ENCODE results near the gene VAV2.
A peak's percentile ranks its signal among the peaks of the same experiment; 100 is the strongest.

The VAV2 gene, protein sequence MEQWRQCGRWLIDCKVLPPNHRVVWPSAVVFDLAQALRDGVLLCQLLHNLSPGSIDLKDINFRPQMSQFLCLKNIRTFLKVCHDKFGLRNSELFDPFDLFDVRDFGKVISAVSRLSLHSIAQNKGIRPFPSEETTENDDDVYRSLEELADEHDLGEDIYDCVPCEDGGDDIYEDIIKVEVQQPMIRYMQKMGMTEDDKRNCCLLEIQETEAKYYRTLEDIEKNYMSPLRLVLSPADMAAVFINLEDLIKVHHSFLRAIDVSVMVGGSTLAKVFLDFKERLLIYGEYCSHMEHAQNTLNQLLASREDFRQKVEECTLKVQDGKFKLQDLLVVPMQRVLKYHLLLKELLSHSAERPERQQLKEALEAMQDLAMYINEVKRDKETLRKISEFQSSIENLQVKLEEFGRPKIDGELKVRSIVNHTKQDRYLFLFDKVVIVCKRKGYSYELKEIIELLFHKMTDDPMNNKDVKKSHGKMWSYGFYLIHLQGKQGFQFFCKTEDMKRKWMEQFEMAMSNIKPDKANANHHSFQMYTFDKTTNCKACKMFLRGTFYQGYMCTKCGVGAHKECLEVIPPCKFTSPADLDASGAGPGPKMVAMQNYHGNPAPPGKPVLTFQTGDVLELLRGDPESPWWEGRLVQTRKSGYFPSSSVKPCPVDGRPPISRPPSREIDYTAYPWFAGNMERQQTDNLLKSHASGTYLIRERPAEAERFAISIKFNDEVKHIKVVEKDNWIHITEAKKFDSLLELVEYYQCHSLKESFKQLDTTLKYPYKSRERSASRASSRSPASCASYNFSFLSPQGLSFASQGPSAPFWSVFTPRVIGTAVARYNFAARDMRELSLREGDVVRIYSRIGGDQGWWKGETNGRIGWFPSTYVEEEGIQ

DNA sequence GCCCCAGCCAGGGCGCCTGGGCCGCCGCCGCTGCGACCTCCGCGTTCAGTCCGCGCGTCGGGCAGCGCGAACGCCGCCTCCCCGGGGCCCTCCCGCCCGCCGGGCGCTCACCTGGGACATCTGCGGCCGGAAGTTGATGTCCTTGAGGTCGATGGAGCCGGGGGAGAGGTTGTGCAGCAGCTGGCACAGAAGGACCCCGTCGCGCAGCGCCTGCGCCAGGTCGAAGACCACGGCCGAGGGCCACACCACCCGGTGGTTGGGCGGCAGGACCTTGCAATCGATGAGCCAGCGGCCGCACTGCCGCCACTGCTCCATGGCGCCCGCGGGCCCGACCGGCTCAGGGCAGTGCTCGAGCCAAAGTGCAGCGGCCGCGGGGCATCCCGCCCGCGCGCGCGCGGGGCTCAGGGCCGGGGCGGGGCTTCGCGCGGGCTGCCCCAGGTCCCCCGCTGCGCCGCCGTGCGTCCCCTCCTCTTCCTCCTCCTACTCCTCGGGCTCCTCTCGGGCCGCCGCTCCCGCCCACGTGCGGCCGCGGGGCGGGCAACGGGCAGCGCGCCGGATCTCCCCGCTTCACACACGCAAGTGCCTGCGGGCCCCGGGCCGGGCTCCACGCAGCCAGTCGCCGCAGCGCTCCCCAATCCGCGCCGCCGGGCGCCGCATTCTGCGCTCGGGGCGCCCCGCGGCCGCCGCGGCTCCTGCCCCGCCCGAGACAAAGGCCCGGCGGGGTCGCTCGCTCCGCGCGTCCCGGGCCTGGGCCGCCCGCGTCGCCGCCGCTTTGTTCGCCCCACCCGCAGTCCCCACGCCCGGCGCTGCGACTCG lies at the start of gene VAV2:
TSS of gene VAV2 (minus strand) at position 361 of the 816 bp plus-strand sequence. CDS start at position 315, 46 bp downstream.
- peak; percentile 30 to 57 for DNase-seq

DNA sequence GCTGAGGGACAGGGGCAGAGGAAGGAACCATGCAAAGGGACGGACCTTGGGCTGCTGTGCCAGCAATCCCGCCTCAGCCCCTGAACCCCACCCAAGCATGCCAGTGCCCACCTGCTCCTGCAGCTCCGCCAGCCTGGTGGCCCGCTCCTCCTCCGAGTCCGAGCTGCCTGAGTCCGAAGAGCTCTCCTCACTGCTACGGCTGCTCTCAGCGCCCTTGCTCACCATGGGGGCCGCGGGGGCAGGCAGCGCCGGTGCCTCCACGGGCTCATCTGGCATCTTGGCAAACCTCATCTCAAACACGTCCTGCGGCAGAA lies 49.5 kb upstream of the VAV2 start:
- no peak for DNase-seq

DNA sequence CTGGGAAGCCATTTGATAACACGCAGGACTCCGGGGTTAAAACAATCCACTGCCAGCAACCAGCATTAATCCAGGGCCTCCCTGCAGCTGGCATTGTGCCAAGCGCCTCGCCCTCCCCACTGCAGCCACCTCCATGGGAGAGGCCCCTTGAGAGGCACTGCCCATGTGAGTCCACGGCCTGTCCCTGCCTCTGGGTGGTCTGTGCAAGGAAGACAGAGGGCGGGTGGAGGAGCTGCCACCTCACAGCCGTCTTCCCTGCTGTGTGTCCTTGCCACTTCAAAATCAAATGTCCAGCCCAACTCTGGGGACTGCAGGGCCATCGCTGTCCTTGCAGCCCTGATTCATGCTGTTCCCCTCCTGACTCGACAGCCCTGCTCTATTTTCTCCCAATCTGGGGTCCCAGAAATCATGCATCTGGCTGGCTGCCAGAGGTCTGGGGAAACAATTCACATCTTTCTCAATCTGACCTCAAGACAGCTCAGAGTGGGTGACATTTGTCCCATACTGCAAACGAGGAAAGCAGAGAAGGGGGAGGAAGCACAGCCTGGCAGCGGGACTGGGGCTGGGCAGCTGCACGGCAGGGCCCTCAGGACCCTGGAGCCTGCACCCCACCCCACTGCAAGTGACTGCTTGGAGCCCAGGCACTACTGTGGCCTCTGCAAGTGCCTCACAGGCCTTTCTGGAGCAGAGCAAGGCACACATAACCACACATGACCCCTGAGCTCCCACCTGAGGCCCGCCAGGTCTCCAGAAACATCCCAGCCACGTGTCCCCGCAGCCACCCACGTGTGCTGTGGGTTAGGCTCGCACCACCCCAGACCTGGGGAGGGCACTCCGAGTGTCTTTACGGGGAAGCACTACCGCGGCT lies 48.9 kb upstream of the VAV2 start:
- no peak for DNase-seq

DNA sequence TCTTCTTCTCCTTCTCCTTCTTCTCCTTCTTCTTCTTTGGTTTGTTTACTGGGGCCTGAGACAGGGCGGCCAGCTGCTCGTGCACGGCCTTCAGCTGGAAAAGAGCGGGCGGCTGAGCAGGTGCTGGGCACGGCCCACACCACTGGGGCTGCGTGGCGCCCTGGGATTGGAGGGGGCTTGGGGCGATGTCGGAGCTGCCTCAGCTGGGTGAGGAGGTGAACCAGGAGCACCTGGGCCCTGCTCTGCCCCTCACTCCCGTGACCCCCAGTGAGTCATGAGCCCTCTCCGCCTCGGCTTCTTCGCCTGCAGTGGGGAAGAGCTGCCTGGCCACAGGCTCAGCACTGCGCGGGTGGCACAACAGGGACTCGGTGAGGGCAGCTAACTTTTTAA lies 48.0 kb upstream of the VAV2 start:
- DNase-seq = no peak

DNA sequence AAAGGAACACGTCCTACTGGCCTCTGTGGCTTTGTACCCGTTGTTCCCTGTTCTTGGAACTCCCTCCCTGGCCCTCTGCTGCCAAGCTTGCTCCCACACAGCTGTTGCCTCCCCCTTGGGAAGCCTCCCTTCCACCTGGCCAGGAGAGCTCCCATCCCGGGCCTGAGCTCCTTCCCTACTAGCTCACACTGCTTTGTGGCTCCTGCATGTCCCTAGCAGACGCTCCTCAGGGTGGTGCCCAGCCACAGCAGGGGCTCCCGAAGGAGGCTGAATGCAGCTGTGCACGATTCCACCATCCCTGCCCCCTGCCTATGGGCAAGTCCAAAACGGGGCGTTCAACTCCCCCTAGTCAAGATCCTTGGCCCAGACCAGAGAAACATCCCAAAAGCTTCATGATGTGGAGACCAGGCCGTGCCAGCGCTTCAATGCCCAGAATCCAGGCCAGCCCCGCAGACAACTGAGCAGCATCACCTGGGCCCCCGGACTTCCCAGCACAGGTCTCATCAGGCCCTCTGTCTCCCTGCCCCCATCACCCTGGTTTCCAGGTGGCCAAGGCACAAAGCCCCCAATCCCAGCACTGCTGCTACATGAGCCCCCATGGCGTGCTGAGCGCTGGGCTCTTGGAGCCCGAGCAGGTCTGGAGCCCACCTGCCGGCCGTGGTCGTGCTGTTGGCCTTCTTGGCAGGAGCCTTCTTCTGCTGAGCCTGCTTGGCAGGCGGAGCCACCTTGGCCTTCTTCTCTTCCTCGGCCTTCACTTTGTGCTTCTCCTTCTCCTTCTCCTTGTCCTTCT lies 47.5 kb upstream of the VAV2 start:
- DNase-seq = no peak

DNA sequence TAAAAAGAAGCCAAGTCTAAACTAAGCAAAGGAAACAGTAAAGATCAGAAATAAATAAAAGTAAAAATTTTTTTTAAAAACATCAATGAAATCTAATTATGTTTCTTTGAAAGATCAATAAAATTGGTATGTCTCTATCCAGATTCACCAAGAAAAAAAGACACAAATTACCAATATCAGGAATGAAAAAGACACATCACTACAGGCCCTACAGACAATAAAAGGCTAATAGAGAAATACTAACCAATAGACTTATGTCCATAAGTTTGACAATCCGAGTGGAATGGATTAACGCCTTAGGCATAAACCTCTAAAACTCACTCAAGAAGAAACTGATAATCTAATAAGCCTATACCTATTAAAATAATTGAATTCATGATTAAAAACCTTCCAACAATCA lies 45.5 kb upstream of the VAV2 start:
- DNase-seq = no peak

DNA sequence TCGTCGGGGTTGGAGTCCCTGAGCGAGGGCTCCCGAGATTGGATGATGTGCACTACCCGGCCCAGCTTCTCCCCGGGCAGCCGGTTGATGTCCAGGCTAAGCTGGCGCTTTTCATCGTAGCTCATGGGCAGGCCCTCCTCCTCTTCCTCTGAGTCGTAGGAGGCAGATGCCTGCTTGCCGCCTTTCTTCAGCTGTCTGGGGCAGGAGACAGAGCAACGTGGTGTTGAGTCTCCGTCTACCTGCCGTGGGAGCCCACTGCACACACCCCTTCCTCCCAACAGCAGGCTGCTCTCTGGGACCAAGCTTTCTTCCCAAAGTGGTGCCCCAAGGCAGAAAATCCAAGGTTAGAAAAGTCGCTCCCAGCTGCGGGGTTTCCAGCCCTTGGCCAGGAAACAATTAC lies 44.0 kb upstream of the VAV2 start:
- DNase-seq = no peak

DNA sequence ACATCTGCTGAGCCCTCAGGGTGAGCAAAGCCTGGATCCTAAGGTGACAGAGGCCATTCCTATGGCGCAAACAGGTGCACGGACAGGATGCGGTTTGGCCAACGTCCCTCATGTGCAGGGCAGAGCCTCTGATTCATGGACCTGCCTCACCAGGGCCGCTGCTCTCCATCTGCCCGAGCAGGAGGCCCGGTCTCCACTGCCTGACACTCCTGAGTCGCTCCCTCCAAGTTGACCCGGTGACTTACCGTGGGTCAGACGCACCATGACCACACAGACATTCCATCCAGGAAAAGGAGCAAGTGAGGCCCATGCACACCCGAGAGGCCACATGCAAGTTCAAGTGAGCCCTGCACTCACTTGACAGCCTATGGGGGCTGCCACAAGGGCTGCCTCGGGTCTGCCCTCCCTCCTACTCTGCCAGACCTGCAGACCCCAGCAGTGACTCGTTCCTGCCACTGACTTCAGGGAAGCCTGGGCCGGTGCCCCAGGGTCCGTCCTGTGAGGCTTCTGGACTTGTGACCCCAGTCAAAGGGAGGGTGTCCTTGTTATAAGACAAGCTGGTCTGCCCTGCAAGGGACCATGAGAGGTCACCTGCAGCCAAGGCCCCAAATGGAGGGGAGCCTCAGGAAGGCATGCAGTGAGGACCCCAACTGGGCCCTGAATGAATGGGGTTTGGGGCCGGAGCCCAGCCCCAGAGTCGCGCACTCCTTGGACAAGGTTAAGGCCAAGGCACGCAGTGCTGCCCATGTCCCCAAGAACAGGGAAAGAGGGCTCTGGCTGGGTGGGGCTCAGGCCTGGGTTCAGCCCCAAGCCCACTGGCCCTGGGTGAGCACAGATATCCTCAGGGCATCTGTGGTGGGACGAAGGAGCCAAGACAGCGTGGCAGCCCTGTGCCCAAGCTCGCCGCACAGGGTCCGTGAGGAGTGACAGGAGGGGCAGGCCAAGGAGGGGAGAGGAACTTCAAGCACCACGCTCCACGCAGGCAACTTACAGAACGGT lies 43.2 kb upstream of the VAV2 start:
- no peak for DNase-seq

DNA sequence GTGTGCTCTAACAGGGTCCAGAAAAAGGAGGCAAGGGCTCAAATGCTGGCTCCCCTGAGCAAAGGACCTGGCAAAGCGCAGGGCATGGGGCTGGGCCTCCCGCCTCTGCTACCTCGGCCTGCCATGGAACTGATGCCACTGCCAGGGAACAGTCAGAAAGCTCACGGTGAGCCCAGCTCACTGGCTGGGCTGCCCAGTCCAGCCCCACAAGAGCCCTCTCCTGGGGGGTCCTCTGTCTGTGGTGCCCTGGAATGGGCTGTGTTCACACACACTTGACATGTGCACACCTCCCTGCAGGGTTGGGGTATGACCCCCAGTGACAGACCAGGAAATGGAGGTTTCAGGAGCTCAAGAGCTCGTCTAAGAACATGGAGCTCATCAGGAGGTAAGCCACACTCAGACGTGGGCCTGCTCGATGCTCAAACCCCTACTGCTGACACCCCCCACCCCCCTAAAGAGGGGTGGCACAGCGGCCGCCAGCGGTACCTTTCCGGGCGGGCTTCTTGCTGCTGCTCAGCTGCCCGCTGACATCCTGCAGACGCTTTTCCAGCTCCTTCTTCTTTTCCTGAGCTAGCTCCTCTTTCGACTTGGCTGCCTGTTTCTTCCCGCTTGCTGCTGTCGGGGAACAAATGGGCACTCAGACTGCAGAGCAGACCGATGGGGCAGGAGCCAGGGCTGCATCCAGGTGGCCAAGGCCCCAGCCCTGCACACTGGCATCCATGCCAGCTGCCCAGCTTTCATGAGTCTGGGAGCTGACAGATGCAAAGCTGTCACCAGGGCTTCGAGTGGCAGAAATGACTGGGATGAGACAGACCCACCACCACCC lies 42.3 kb upstream of the VAV2 start:
- DNase-seq = no peak

DNA sequence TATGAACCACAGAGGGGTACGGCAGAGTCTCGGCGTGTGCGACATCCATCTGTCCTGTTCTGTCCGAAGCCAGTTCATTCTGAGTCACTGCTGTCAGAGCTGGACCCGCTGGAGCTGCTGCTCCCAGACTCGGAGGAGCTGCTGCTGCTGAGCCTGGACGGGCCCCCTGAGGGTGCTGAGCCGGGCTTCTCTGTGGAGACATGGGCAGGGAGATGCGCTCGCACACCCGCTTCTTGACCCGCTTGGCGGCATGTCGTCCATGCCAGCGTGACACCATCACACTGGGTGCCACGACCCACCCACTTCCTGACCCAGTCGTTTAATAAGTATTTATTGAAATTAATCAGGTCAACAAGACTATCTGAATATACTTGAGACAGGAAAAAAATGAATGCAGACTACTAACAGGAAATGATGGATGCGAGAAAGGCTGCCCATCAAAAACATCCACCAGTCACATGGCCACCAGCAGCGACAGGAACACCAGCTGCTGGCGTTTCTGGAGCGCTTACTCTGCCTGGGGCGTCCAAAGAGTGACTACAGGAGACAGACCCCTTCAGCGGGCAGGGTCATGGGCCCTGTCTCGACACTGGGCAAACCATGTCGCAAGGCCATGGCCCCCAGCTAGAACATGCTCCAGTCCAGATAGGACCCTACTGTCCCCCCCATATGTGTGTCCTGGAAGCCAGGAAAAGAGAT lies 41.5 kb upstream of the VAV2 start:
- DNase-seq = no peak

DNA sequence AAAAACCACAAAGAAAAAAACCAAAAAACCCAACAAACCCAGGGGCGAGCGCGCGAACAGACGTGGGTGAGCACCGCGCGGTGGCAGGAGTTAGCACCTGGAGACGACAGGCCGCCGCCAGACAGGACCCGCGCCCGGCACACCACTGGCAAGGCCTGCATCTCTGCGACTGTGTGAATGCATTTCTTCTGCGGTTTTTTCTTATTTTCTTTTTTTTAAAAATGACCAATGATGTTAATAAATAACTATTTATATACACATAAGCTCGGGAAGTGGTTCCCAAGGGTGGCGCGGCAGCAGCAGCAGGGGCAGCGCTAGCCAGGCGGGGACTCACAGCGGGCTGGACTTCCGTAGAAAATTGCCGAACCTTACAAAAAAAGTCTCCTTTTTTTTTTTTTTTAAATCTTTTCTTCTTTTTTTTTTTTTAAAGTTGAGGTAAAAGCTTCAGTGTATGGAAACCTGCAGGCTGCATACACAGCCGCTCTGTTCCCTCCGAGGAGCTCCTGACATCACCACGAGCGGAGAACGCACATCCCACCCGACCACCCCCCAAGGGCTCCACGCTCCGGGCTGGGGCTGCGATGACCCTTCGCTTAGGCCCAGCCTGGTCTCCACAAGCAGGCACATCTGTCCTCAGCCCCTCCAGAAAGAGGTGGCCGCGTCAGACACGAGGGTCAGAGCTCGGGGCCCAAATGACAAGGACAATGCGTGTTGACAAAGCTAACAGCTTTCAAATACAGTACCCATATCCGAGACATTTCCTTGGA lies 40.5 kb upstream of the VAV2 start:
- no peak for DNase-seq

DNA sequence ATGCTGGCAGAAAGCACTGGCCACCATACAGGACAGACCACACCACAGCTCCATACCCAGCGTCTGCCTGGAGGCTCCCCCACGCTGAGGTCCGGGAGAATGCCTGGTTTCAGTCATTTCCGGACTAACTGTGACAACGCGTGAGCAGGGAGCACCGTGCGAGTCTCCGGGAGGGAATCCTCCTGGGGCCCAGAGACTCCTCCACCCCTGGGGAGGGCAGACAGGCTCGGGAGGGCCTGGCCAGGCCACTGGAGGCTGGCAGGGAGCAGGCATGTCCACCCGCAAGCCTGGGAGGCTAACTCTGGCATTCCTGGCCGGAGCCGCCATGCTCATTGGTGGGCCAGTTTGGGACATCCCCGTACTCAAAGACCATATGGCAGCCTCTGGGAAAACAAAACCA lies 39.7 kb upstream of the VAV2 start:
- DNase-seq = no peak

DNA sequence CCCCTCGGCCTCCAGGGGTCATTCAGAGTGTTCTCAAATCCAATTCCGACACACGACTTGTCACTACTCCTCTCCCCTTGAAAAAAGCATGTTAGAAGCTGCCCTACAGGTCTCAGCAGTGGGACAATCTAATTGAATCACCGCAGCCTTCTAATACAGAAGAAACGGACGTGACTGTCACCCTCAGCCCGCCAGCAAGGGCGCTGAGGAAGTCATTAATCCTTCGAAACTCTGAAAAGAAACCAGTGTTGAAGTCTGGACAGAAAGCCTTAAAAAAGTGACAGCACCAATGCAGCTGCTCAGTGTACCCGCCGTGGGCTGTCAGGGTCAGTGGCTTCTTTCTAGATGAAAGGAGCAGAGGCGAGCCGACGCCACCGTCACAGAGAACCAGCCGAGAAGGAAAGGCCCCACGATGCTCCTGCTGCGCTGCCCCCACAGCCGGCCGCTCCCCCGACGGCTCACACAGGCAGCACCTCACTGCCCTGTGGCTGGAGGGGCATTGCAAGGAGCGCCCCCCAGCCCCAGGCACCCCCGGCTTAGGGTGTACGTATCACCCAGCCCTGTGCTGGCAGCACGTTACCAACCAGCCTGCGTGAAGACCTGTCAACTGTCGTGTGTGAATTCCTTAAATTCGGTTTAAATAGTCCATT lies 38.8 kb upstream of the VAV2 start:
- no peak for DNase-seq

DNA sequence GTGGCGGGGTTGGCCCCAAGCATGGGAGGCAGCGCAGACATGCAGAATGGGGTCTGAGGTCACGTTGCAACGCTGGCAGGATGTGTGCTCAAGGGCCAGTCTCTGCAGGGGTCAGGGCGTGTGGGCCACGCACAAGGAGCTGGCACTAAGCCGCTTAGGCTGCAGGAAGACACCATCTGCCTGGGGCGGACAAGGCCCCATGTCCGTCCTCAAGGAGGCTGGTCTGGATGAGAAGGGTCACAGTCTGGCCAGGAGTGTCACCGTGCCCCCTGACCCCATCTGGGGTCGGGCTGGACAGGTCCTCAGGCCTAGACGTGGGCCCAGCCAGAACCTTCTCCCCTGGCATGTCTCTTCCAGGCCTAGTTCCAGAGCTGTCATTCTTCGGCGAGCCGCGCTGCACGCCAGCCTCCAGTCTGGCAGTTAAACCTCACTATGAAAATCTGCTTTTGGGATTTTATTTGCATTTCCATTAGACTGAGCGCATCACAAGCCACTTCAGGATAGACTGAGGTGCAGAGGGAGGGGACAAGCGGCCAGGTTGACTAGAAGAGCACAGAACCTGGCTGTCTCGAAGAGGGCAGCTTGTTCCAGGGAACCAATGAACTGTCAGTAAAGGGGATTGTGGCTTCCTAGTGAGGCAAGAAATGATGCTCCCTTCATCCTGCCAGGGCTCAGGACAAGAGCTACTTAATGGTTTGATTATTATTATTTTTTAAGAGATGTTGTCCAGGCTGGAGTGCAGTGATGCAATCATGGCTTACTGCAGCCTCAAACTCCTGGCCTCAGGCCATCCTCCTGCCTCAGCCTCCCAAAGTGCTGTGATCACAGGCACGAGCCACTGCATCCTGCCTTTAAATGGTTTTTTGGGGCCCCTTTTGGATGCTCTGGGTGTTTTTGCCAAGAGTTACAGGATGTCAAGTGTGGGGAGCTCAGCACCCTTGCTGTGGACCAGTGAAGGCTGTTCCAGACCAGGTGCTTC lies 37.4 kb upstream of the VAV2 start:
- DNase-seq = no peak

DNA sequence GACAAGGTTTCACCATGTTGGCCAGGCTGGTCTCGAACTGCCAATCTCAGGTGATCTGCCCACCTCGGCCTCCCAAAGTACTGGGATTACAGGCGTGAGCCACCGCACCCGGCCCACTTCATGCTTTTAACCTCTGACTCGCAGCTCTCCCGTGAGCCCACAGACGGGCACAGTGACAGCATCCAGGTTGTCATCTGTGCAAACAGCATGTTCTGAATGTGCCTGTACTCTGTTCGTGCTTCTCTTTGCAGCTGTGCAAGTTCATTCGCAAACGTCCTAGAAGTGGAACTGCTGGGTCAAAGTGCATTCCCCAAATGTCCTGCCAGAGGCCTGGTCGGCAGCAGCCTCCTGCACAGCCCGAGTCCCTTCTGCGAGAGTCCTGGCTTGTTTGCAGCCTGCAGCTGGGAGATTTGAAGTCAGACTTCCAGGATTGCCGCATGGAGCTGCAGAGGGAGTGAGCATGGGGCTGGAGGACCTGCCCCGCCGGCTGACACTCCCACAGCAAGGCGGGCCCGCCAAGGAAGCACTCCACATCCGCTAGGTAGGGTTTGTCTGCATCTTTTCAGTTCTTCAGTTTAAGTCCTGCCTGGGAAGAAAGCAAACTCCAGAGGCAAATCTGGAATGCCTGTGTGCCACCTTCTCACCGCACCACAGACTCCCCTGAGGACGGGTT lies 36.6 kb upstream of the VAV2 start:
- no peak for DNase-seq
